SK-N-SH treated with all-trans-retinoic acid at 6 μM for 48 hours (cell line): Measurements from ENCODE around the gene FYN.

Experiments
- ARNTL ChIP-seq: fragments of 450-650 bp; formaldehyde crosslinking; IDR thresholded peaks from 2 replicates; pipeline ENCODE4 v1.5.0; 2020; ENCODE audit warnings: low read depth, mild to moderate bottlenecking, moderate library complexity, borderline replicate concordance
- BACH2 ChIP-seq: fragments of 250-450 bp; sonication (Bioruptor Pico); IDR thresholded peaks from 2 replicates; pipeline ENCODE4 v1.9.0; 2021; ENCODE audit warnings: mild to moderate bottlenecking, borderline replicate concordance
- CSRNP3 ChIP-seq: fragments of 250-450 bp; sonication (Bioruptor Pico); IDR thresholded peaks from 2 replicates; pipeline ENCODE4 v1.5.1; 2021; ENCODE audit warnings: mild to moderate bottlenecking, moderate library complexity
- GLIS3 ChIP-seq: fragments of 250-450 bp; sonication (Bioruptor Pico); IDR thresholded peaks from 2 replicates; pipeline ENCODE4 v1.5.0; 2020; ENCODE audit warnings: mild to moderate bottlenecking, moderate library complexity
- OSR1 ChIP-seq: fragments of 250-450 bp; sonication (Bioruptor Pico); IDR thresholded peaks from 2 replicates; pipeline ENCODE4 v1.8.0; 2022; ENCODE audit warnings: moderate library complexity, mild to moderate bottlenecking, inconsistent platforms
- PPARA ChIP-seq: fragments of 250-450 bp; sonication (Bioruptor Pico); IDR thresholded peaks from 2 replicates; pipeline ENCODE4 v1.5.0; 2020; ENCODE audit warnings: mild to moderate bottlenecking, borderline replicate concordance
- TSHZ2 ChIP-seq: fragments of 250-450 bp; sonication (Bioruptor Pico); IDR thresholded peaks from 2 replicates; pipeline ENCODE4 v1.5.0; 2020; ENCODE audit warnings: mild to moderate bottlenecking, moderate library complexity
- ZFP3 ChIP-seq: fragments of 250-450 bp; sonication (Bioruptor Pico); IDR thresholded peaks from 2 replicates; pipeline ENCODE4 v1.5.0; 2020; ENCODE audit warnings: mild to moderate bottlenecking, moderate library complexity
- ZFP30 ChIP-seq: fragments of 450-650 bp; formaldehyde crosslinking; IDR thresholded peaks from 2 replicates; pipeline ENCODE4 v1.5.0; 2022; ENCODE audit warnings: mild to moderate bottlenecking, moderate library complexity
- ZNF70 ChIP-seq: fragments of 450-650 bp; formaldehyde crosslinking; IDR thresholded peaks from 2 replicates; pipeline ENCODE4 v1.5.0; 2020; ENCODE audit warnings: mild to moderate bottlenecking, moderate library complexity
- TF ChIP-seq, protein P1 (sequence below): fragments of 250-450 bp; sonication (Bioruptor Pico); IDR thresholded peaks from 2 replicates; pipeline ENCODE4 v1.5.1; 2020; ENCODE audit warnings: low read depth, mild to moderate bottlenecking, moderate library complexity

DNA sequence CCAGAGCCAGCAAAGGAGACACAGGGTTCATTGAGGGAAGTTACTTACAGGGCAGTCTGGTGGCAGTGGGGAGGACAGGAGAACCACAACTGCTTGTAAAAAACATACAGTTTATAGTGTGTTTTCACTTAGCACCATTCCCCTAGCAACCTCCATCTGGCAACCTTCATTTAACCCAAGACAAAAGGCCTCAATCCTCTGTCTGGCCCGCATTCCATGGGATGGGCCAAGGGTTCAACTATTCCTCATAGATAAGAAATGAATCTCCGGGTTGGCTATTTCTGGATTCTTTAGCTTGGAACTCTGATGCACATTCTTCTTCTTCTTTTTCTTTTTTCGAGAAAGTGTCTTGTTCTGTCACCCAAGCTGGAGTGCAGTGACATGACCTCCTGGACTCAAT is 26.3 kb upstream of the FYN start:
- TF ChIP-seq TSHZ2 (CRISPR knock-in tag) (no peak), PPARA (CRISPR knock-in tag) (no peak), CSRNP3 (CRISPR knock-in tag) (no peak), OSR1 (CRISPR knock-in tag) (no peak), ARNTL (CRISPR knock-in tag) (no peak), GLIS3 (no peak), ZFP3 (CRISPR knock-in tag) (no peak), BACH2 (CRISPR knock-in tag) (no peak), ZNF70 (CRISPR knock-in tag) (no peak), ZFP30 (CRISPR knock-in tag) (no peak)
- TF ChIP-seq, protein P1, sequence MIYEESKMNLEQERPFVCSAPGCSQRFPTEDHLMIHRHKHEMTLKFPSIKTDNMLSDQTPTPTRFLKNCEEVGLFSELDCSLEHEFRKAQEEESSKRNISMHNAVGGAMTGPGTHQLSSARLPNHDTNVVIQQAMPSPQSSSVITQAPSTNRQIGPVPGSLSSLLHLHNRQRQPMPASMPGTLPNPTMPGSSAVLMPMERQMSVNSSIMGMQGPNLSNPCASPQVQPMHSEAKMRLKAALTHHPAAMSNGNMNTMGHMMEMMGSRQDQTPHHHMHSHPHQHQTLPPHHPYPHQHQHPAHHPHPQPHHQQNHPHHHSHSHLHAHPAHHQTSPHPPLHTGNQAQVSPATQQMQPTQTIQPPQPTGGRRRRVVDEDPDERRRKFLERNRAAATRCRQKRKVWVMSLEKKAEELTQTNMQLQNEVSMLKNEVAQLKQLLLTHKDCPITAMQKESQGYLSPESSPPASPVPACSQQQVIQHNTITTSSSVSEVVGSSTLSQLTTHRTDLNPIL (CRISPR knock-in tag): no peak
